GM12878 (cell line): ENCODE results near the gene ZSWIM9. TPM values are rescaled to one million over a fixed set of nuclear protein-coding genes. Genes with fewer than 3 reads are reported as not detected.

Source experiments
- BMI1 ChIP-seq: fragments of 450-650 bp; IDR thresholded peaks from 2 replicates; pipeline ENCODE4 v1.6.1; 2016; ENCODE audit warnings: mild to moderate bottlenecking, moderate library complexity, borderline replicate concordance
- CUX1 ChIP-seq: IDR thresholded peaks from 2 replicates; pipeline ENCODE4 v1.6.1; 2012; ENCODE audit warnings: improper control_type of control experiment, low read depth, low read length; ENCODE audit not compliant: insufficient replicate concordance
- ELK1 ChIP-seq: IDR thresholded peaks from 2 replicates; pipeline ENCODE4 v1.6.1; 2012; ENCODE audit warnings: low read depth, low read length, improper control_type of control experiment
- ETV6 ChIP-seq, 2 experiments: fragments of 450-650 bp in 1 of 2; IDR thresholded peaks in 1 of 2; conservative IDR thresholded peaks in 1 of 2; 2 replicates each; pipeline ENCODE4 v1.6.1; 2014; ENCODE audit warnings: antibody characterized with exemption in 1 of 2, borderline replicate concordance in 1 of 2, low read depth in 1 of 2, mild to moderate bottlenecking in 1 of 2, moderate library complexity in 1 of 2
- GATAD2B ChIP-seq: fragments of 450-650 bp; conservative IDR thresholded peaks from 2 replicates; pipeline ENCODE4 v1.6.1; 2017; ENCODE audit warnings: low read depth, mild to moderate bottlenecking, moderate library complexity
- HCFC1 ChIP-seq: fragments of 150-350 bp; IDR thresholded peaks from 2 replicates; pipeline ENCODE4 v1.6.1; 2014; ENCODE audit warnings: low read length
- IKZF2 ChIP-seq, 2 experiments: fragments of 450-650 bp; IDR thresholded peaks; 2 replicates each; pipeline ENCODE4 v1.6.1; 2017; ENCODE audit warnings: mild to moderate bottlenecking in 2 of 2, moderate library complexity in 2 of 2
- JUND ChIP-seq: IDR thresholded peaks from 2 replicates; pipeline ENCODE4 v1.6.1; 2012; ENCODE audit warnings: low read depth, mild to moderate bottlenecking, low read length, improper control_type of control experiment, moderate library complexity
- POLR2AphosphoS5 ChIP-seq: IDR thresholded peaks from 2 replicates; pipeline ENCODE4 v1.6.1; 2011; ENCODE audit warnings: mild to moderate bottlenecking, low read length, inconsistent platforms
- TBL1XR1 ChIP-seq: IDR thresholded peaks from 2 replicates; pipeline ENCODE4 v1.6.1; 2012; ENCODE audit warnings: low read depth, low read length, improper control_type of control experiment
- TCF12 ChIP-seq: IDR thresholded peaks from 2 replicates; pipeline ENCODE4 v1.6.1; 2011; ENCODE audit warnings: low read depth, mild to moderate bottlenecking, low read length
- ZNF592 ChIP-seq: fragments of 450-650 bp; IDR thresholded peaks from 2 replicates; pipeline ENCODE4 v1.6.1; 2017; ENCODE audit warnings: mild to moderate bottlenecking, moderate library complexity
- ZNF687 ChIP-seq: fragments of 450-650 bp; IDR thresholded peaks from 2 replicates; pipeline ENCODE4 v1.6.1; 2017; ENCODE audit warnings: mild to moderate bottlenecking, moderate library complexity
- ZSCAN29 ChIP-seq: fragments of 450-650 bp; IDR thresholded peaks from 2 replicates; pipeline ENCODE4 v1.6.1; 2017; ENCODE audit warnings: mild to moderate bottlenecking, moderate library complexity
- polyA plus RNA-seq, 11 experiments: library from polyadenylated mRNA; depleted of rRNA in 4 of 11; unstranded in 6 of 11; stranded (reverse) in 5 of 11; fragments of >200 nt; fragmentation: Nextera tagmentation in 4 of 11; fragmentation: Illumina TruSeq in 1 of 11; extraction: Ambion mirVana in 4 of 11; extraction: Trizol in 1 of 11; gene quantifications; 1 replicate in 1 of 11; 2 replicates in 10 of 11; pipeline versions ENCODE4 v1.2.1 to v1.2.3, GENCODE V29; 2011 to 2016; ENCODE audit warnings: inconsistent platforms in 2 of 11, missing spikeins in 2 of 11, low read depth in 1 of 11
- total RNA-seq, 4 experiments: library from RNA; depleted of rRNA in 3 of 4; stranded (reverse); fragments of >200 nt in 3 of 4; fragmentation: Illumina TruSeq in 1 of 4; extraction: Trizol in 1 of 4; gene quantifications; 2 replicates each; pipeline versions ENCODE4 v1.2.1 to v1.2.3, GENCODE V29; 2013 to 2021

Gene ZSWIM9
- total and polyA plus RNA-seq, 10 of the 15 experiments (the other 5 are each of a cell fraction or from before 2014, with no cell fraction given) = 0.29 to 6.2 (median 1.4) TPM; not detected in 1

GRCh38 chr19:48169939-48170803 lies at the start of gene ZSWIM9, which contains the start of gene LIG1 (continued):
- peak; percentile 20 for TF ChIP-seq CUX1
- no peak; the same call in 1 of the 2 replicates for TF ChIP-seq POLR2AphosphoS5
- TF ChIP-seq ZNF592 = peak; percentile 99
- TF ChIP-seq GATAD2B = peak; percentile 76; the same call in 1 of the 2 replicates
- TF ChIP-seq ZNF687 = no peak
- TF ChIP-seq HCFC1 = peak; percentile 89
- no peak for TF ChIP-seq ETV6 (conservative IDR thresholded peaks at IDR 0.05 in 1 of 2, IDR thresholded peaks at IDR 0.05 in 1 of 2; ENCODE audit: borderline replicate concordance in 1 of 2, low read depth in 1 of 2)
- no peak for TF ChIP-seq TBL1XR1
- no peak for TF ChIP-seq TCF12
- TF ChIP-seq ELK1 = no peak
- peak; percentile 54 to 67; a peak in 3 of 4 replicates for TF ChIP-seq IKZF2 (IDR thresholded peaks at IDR 0.05)
- TF ChIP-seq BMI1 = no peak
- no peak for TF ChIP-seq ZSCAN29
- no peak for TF ChIP-seq JUND
